NCI-H2171 treated with DMSO at 0.1 percent for 48 hours (cell line): Measurements from ENCODE around the gene FAM120B.

Experiments used
- DNase-seq: peaks from one replicate; lab custom pipeline; 2025; lab: John Stamatoyannopoulos, UW

Gene FAM120B

DNA sequence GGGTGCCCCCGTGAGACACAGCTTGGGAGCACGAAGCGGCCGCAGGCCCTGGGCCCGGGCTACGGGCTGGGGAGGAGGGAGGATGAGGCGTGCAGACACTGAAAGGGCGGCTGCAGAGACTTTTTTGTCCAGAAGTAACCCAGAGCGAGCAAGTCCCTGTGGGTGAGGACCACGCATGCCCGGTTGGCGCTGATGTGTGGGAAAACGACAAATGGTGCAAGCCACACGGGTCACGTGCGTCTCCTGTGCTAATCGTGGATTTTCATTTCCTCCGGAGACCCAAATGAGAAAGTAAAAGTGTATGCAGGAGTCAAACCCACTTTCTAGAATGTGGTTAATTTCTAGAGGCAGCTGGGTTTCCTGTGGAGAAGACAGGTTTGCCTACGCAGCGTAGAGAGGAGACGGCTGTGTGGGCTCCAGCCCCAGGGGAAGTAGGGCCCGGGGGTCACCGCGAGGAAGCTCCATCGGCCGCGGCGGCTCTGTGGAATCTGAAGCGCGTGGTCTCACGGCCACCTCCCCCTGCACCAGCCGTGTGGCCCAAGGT is 34.7 kb upstream of the FAM120B start:
- no peak for DNase-seq

DNA sequence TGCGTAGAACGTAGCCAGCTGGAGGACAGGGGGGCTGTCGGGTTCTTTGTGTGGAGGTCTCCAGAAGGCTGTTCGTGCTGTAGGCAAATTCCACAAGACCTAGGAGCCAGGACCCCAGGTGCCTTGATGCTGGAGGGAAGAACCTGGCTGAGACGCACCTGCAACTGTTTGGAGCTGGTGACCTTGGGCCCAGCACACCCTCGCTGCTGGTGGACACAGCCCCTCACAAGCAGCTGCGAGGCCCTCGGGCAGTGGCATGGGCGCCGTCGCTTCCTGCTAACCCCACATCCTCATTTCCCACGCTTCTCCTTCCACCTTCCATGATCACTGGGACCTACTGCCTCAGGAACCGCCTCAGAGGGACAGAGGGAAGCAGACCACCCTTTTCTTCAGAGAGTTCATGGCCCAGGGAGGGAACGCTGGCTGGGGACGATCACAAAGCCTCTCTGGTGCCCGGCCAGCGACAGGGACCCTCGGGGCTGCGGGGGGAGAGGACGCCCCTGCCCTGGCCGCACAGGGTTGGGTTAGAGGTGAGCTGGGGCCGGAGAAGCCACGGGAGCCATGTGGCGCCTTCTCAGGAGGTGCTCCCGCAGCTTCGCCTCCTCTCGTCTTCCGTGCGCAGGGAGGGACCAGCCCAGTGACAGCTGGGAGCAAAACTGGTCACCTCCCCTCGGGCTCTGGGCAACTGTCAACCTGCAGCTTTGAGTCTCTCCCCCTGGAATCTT is 34.1 kb upstream of the FAM120B start:
- no peak for DNase-seq

DNA sequence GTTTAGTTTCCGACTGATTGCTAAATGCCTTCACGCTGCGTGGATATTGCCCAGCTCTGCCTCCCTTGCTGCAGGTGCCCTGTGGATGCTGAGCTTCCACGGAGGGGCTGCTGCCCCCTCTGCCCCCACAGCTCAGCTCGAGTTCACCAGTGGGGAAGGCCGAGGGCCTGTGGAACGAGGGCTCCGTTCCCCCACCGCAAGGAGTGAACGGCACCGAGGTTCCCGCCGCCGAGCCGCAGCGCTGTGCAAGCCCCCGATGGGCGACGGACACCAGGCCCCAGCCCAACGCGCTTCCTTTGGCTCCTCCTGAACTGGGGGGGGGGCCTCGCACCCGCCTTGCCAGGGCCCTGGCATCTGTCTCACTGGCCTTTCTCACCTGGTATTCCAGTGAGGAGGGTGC is 33.4 kb upstream of the FAM120B start:
- no peak for DNase-seq

DNA sequence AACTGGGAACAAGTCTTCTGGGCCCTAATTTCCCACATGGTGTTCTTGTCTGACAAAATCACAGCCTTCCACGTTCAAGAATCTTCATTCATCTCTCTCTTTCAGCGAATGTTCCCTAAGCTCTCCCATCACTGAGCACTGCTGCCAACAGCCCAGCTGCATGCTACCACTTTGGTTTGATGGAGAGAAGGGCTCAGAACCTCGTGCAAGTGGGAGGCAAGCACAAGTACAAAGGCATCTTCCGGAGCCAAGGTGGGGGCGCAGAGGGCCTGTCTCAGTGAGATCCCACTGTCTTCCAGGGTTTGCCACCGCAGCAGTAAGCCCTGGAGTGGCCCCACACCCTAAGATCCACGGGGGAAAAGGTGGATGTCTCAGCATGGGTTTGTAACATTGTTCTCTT is 32.9 kb upstream of the FAM120B start:
- DNase-seq: no peak

DNA sequence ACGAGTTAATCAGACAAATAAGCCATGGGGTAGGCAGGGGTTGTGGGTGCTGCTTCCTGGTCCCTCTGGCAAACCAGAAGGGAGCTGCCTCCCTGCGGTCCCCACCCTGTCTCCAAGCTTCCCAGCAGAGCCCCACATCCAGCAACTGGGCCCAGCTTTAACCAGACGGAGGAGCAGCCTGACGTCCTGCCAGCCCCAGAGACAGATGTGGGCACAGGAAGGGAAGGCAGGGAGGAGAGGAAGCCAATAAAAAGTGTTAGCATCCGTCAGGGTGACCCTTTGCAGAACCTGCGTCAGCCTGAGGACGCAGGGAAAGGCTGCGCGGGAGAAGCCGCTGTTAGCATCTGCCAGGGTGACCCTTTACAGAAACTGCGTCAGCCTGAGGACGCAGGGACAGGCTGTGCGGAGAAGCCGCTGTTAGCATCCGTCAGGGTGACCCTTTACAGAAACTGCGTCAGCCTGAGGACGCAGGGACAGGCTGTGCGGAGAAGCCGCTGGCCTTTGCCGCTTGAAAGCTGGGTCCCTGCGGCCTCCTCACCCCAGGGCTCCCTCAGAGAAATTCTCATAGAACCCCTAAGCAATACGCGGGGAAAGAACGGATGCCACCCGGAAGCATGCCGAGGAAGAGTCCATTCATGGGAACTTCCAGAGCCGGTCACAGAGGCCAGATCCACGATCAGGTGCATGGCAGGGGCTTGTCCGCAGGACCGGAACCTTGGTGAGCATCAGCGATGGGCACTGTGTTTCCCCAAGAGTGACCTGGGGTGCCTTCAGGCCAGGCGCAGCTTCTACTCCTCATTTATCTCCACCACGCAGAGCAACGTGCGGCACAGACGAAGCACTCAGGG is 31.6 kb upstream of the FAM120B start:
- DNase-seq: no peak

DNA sequence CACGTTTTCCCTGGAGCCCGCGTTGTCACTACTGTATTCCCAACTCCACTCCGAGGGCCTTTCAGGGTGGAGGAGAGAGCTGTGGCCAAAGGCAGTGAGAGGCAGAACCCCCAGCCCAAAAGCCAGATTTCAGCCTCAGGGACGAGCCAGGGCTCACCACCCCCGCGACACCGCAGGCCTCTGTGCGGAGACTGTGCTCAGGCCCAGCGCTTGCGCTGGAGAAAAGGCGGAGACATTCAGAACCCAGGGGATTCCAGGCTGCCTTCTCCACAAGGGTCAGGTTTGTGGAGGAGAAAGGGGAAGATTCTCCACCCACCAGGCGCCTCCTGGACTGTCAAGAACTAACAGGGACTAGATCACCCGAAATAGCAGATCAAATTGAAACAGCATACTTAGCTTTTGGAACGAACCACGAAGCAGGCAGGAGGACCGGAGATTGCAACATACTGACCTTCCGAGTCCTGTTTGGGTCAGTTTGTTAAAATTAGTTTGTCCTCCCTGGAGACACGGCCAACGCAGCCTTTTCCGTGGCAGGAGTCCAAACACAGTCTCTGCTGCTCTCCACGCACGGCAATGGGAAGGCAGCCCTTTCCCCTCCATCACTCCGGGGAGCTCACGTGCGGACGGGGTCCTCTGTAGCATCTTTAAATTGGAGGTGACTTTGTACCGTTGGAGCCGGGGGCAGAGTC is 30.0 kb upstream of the FAM120B start:
- no peak for DNase-seq

DNA sequence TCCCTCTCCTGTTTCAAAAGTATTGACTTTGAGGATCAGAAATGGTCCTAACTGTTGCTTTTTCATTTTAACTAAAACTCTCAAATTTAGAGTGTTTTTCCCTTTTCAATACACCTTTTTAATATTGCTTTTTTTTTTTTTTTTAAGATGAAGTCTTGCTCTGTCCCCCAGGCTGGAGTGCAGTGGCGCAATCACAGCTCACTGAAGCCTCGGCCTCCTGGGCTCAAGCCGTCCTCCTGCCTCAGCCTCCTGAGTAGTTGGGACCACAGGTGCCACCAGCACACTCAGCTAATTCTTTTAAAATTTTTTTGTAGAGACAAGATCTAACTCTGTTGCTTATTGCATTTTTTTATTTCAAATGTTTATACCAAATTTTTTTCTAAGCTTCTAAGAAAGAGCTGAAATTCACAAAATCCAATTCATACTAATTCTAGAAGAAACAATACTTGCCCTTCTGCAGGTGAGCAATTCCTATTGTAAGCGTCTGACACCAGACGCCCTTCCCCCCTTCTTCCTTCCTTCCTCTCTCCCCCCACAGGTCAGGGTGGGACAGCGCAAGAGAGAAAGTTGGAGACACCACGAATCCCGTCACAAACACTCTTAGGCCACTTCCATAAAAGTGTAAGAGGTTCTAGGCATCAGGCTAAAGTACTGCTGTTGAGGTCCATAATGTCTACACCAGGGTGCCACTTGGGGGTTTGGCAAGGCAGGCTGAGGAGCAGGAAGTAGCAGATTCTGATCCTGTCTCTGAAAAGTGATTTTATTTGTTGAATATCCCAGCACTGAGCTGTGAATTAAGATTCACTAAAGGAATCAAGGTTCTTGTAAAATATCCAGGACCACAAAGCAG is 28.4 kb upstream of the FAM120B start:
- DNase-seq: no peak

DNA sequence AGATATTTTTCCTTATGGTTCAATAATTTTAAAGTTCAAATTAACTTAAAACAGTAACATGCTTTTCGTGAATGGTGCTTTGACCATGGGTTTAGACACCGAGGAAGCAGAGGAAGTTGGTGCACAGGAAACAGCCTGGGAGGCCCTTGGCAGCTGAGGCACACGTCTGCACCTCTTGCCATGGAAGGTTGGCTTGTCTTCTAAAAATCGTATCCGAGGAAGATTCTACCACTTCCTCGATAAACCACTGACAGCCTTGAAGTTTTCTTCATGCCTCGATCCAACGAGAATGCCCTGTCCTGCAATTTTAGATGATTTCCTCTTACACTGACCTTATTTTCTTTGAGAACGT is 27.8 kb upstream of the FAM120B start:
- DNase-seq: no peak

DNA sequence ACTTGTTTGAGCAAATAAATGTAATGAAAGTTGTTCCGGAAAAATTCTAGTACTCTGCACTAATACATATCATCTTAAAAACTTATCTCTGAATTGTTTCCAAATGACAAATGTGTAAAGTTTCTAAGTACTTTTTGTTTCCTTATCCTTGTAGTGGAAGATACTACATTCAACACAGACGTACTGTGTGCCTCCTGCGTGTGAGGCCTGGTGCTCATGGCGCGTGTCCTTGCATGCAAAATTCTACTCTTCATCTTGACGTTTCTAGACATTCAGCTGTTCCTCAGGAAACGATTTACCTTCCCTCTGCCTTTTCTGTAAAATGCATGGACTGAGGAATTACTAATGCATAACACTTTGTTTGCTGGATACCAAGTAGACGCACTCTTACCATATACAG is 27.1 kb upstream of the FAM120B start:
- no peak for DNase-seq

DNA sequence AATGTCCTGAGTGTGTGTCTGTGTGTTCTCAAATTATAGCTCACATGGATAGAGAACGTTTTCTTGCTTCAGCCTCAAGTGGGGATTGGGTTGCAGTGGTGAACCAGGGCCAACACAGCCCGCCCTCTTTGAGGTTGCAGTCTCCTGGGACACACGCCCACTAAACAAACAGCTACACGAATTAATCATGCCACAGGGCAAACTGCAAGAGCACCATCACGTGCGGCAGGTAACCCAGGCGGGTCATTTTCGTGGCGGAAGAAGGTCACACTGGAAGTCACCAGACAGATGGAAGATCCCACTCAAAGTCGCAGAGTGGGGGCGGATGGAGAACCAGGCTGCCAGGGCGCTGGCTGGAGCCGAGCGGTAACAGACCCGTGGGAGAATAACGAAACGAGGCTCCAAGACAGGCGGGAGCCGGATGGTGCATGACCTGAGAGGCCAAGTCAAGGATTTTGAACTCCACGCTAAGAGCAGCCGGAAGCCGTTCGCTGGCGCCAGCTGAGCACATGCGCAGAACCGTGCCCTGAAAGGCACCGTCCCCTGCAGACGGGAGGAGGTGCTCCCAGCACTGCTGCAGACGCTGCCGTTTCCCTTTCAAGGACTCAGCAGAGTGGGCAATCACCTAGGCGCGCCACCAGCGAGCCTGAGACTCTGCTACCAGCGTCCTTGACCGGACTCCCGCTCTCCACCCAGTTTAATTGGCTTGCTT is 26.4 kb upstream of the FAM120B start:
- DNase-seq: peak; percentile 95

DNA sequence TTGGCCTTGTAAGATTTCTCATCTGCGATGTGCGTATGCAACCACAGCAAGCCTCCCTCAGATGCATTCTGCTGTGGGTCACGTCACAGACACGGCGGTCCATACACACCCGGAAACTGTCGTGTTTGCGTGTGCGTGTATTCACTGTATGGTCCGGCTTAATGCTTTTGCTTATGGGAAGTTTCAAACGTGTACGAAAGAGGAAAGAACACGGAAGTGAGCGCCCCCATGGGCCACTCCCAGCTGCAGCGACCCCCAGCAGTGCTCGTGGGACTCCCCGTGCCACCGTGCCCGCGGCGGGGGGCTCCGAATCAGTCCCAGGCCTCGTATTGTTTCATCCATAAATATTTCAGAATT is 25.9 kb upstream of the FAM120B start:
- DNase-seq: peak; percentile 62

DNA sequence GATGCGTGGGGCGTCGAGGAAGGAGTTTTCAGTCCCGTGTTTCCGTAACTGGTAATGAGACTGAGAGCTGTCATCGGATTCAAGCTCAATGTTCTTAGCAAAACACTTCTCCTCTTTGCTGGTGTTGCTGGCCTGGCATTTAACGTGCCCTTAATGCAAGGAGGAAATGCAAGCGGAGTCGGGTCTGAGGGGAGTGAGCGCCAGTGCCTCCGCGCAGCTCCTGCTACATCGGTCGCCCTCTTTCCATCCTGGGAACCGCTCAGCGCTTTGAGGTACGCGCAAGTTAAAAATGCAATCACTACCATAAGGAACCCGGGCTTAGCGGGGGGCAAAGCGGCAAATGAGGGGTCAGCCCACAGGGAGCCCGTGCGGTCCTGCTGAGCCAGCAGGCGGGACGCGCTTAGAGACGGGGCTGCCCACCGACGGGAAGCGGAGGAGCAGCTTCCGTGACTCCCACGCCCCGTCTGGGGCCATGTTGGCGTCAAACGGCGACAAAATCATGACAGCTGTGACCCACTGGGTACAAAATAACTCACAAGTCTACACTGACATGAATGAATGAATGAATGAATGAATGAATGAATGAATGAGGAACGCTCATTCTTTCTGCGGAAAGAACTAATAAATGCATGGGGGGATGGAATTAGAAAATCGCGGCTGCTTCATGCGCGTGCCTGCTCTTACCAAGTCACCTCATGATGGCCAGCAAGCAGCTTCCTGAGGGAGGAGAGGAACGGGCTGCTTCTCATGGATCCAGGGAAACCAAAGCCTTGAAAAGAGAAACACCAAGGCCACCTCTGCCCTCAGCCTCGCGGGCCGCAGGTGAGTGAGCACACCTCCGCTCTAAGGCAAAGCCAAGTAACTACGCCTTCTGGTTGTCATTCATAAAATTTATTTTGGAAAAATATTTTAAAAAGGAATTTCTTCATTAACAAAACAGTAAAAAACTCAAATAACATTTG is 24.9 kb upstream of the FAM120B start:
- no peak for DNase-seq

DNA sequence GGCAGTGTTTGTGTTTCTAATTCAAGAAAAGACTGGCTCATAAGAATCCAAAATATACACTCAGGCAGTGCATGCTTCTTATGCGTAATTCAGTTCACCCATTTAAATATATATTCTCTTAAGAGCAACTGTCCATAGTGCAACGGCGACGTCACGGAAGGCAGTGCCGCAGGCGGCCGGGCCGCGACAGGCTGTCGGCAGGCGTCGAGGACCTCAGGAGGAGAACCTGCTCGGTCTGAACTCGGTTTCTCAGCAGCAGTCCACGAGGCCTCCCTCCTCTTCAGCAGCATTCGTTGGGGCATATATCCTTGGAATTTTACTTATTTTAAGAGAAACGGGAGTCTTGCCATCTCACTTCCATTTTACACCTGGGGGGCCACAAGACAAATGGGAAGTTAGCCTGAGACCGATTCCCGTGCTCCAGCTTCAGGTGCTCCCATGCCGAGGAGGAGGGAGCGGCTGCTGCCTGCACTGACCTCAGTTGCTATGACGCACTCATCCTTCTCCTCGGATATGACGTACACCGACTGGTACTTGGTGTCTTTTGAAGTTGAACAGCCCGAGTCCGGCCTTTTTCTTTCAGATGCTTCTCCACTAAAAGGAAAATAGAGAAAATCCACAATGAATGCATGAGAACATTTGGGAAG is 23.9 kb upstream of the FAM120B start:
- DNase-seq: no peak

DNA sequence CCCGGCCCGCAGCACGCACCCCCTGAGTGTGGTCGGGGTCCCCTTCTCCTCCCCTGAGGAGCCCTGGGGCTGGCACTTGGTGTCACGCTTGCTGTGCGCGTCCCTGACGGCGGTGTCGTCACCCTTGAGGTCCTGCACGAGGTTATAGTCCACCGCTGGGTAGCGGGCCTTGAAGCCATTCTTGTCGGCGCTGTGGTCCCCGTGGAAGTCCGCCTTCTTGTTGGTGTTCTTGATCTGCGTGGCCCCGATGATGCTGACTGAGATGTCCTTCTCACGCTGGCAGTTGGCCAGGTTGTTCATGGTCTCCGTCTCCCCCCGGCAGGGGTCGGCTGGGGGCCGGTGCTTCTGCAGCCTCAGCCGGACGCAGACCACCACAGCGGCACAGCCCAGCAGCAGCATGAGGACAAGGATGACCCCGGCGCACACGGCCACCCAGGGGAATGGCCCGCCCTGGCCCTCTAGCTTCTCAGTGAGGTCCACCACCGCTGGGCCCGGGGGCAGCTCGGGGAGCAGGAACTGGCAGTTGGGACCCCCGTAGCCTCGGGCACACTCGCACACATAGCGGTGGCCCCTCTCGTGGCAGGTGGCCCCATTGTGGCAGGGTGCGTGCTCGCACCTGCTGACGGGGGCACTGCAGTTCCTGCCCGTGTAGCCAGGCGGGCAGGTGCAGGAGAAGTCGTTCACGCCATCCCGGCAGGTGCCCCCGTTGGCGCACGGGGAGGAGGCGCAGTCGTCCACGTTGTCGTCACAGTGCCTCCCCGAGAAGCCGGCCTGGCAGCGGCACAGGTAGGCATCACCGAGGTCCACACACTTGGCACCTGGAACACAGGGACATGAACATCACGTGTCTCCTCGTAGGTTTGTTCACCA is 23.1 kb upstream of the FAM120B start:
- no peak for DNase-seq

DNA sequence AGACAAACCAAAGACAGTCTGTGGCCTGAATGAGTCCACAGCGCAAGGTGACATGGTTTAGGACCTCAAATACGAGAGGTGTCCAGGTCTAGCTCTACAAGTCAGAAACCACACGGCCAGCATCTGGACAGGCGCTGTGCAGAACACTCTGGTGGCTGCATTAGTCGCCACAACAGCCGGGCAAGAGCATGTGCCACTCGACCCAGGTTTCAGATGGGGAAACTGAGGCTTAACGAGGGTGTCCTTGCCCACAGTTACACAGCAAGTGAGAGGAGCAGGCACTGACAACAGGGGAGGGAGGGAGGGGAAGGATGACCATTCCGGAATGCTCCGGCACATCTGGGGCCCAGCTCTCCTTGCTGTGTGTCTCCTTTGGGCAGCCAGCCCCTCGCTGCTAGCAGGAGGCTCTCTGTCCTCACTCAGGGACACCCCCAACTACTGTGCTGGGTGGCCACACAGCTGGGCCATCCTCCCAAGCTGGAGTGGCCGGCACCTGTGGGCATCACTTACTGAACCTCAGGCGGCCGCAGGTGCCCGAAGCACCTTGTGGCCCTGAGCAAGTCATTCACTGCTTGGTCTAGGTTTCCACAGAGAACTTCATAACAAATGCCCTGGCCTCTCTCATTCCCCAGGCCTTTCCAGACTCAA is 22.3 kb upstream of the FAM120B start:
- DNase-seq: no peak

DNA sequence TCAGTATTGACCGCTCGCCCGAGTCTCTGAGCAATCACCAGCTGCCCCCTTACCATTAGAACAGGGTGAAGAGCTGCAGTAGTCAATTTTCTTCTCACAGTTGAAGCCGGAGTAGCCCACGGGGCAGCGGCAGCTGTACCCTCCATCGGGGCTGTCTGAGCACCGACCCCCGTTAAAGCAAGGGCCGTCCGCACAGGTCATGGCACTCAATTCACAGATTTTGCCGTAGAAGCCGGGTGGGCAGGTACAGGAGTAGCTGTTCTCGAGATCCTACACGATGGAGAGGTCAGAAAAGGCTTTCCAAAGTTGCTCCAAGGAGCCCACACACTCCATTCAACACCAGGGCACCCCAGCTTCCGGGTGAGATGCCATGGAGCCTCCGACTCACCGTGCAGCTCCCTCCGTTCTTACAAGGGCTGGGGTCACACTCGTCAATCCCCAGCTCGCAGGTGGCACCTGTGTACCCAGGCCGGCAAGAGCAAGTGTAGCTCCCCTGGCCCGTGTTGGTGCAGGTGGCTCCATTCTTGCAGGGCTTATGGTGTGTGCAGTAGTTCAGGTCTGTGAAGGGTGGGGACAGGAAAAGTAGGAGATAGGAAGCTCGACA is 21.6 kb upstream of the FAM120B start:
- DNase-seq: no peak

DNA sequence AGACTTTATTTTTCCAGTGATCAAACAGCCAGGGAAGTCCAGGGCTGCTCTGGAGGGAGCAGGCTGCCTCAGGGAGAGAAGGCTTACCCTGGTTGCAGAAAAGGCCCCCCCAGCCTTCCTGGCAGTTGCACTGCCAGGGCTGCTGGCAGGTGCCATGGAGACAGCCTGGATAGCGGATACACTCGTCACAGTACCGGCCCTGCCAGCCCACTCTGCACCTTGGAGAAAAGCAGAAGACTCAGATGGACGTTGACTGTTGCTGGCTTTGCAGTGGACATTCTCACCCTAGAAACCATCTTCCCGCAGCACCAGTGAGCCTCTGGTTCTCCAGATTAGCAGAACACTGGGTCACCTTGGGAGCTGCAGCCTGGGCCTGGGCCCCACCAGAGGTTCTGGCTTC is 21.1 kb upstream of the FAM120B start:
- no peak for DNase-seq
